H1 (cell line): Measurements from ENCODE around the gene HEBP2. TPM values are rescaled to one million over a fixed set of nuclear protein-coding genes. Genes with fewer than 3 reads are reported as not detected.

Source experiments
- CTCF ChIA-PET: fragments of 300-600 bp; sonication (Branson Sonifier 250); formaldehyde crosslinking; loops from one replicate; lab custom pipeline; 2021; ENCODE audit not compliant: partially characterized antibody; lab: Charles Lee
- POLR2A ChIA-PET: fragments of 300-600 bp; sonication (Branson Sonifier 250); formaldehyde crosslinking; loops from one replicate; lab custom pipeline; 2021; ENCODE audit warnings: inconsistent platforms; ENCODE audit not compliant: partially characterized antibody; lab: Charles Lee
- DNase-seq, 2 experiments: peaks; one replicate each; pipeline versions ENCODE4 v3.0.0 to v3.0.0-alpha.2; 2010 to 2022; ENCODE audit warnings: low spot score in 2 of 2, low read depth in 1 of 2, mixed read lengths in 1 of 2
- FAIRE-seq: peaks from 2 replicates; lab custom pipeline; 2011; peaks lifted over from hg19 to GRCh38; lab: Jason Lieb, UNC
- H2AFZ ChIP-seq: 2 replicates; pipeline ENCODE4 v1.8.1; 2012; ENCODE audit warnings: low read length, inconsistent platforms
- H2AK5ac ChIP-seq: 2 replicates; pipeline ENCODE4 v1.6.1; 2013; ENCODE audit warnings: low read depth, low read length
- H2BK120ac ChIP-seq: replicated peaks from 2 replicates; pipeline ENCODE3; 2013; ENCODE audit warnings: low read depth, low read length, inconsistent platforms
- H2BK12ac ChIP-seq: 2 replicates; pipeline ENCODE4 v1.6.1; 2013; ENCODE audit warnings: low read depth, low read length
- H2BK15ac ChIP-seq: 2 replicates; pipeline ENCODE4 v1.6.1; 2013; ENCODE audit warnings: low read length
- H2BK20ac ChIP-seq: 2 replicates; pipeline ENCODE4 v1.6.1; 2013; ENCODE audit warnings: low read length
- H2BK5ac ChIP-seq: 2 replicates; pipeline ENCODE4 v1.6.1; 2013; ENCODE audit warnings: low read depth, low read length
- H3K14ac ChIP-seq: 2 replicates; pipeline ENCODE4 v1.6.1; 2013; ENCODE audit warnings: inconsistent platforms; ENCODE audit not compliant: insufficient read length
- H3K18ac ChIP-seq: 2 replicates; pipeline ENCODE4 v1.6.1; 2013; ENCODE audit warnings: low read length; ENCODE audit errors: extremely low read depth
- H3K23ac ChIP-seq: 2 replicates; pipeline ENCODE4 v1.6.1; 2013; ENCODE audit warnings: inconsistent platforms; ENCODE audit not compliant: insufficient read length
- H3K23me2 ChIP-seq: 2 replicates; pipeline ENCODE4 v1.6.1; 2013; ENCODE audit warnings: low read depth, low read length
- H3K27ac ChIP-seq: 2 replicates; pipeline ENCODE4 v1.6.1; 2011; ENCODE audit warnings: low read depth, low read length, inconsistent platforms
- H3K27me3 ChIP-seq, 4 experiments: replicated peaks in 1 of 4; 1 replicate in 1 of 4; 2 replicates in 3 of 4; pipeline versions ENCODE4 v1.6.1 to v1.8.1; 2011 to 2013; ENCODE audit warnings: low read length in 3 of 4, mild to moderate bottlenecking in 3 of 4, inconsistent platforms in 2 of 4, mixed read lengths in 2 of 4, moderate library complexity in 1 of 4; ENCODE audit not compliant: control insufficient read depth in 3 of 4, insufficient read depth in 3 of 4; ENCODE audit errors: extremely low read depth in 1 of 4
- H3K36me3 ChIP-seq, 4 experiments: 2 replicates each; pipeline versions ENCODE4 v1.6.1 to v1.8.1; 2011 to 2013; ENCODE audit warnings: mild to moderate bottlenecking in 4 of 4, low read length in 3 of 4, moderate library complexity in 2 of 4, control low read depth in 1 of 4, inconsistent platforms in 1 of 4; ENCODE audit not compliant: insufficient read depth in 4 of 4, control insufficient read depth in 2 of 4
- H3K4ac ChIP-seq: replicated peaks from 2 replicates; pipeline ENCODE3; 2013; ENCODE audit warnings: low read length, low read depth, mixed read lengths, inconsistent platforms; ENCODE audit not compliant: insufficient read length
- H3K4me1 ChIP-seq, 4 experiments: replicated peaks in 1 of 4; 1 replicate in 1 of 4; 2 replicates in 3 of 4; pipeline versions ENCODE4 v1.6.1 to v1.8.1; 2011 to 2013; ENCODE audit warnings: low read length in 3 of 4, inconsistent platforms in 2 of 4, mixed read lengths in 1 of 4; ENCODE audit not compliant: insufficient read depth in 4 of 4, control insufficient read depth in 3 of 4
- H3K4me2 ChIP-seq, 2 experiments: 2 replicates each; pipeline versions ENCODE4 v1.6.1 to v1.8.1; 2011 to 2013; ENCODE audit warnings: low read depth in 2 of 2, low read length in 2 of 2, control low read depth in 1 of 2, inconsistent platforms in 1 of 2, mild to moderate bottlenecking in 1 of 2; ENCODE audit not compliant: insufficient read depth in 1 of 2
- H3K4me3 ChIP-seq, 4 experiments: fragments of 200-600, 300-600 bp in 1 of 4; sonication (generic), shearing (Covaris generic), sonication (Bioruptor Twin) in 1 of 4; 2 replicates each; pipeline versions ENCODE4 v1.5.1 to v1.8.1; 2011 to 2016; ENCODE audit warnings: low read length in 4 of 4, low read depth in 3 of 4, control low read depth in 2 of 4, inconsistent platforms in 2 of 4, mild to moderate bottlenecking in 2 of 4, mixed read lengths in 1 of 4, moderate library complexity in 1 of 4; ENCODE audit not compliant: insufficient read depth in 2 of 4; ENCODE audit errors: extremely low read depth in 1 of 4
- H3K56ac ChIP-seq: replicated peaks from 2 replicates; pipeline ENCODE3; 2013; ENCODE audit warnings: low read depth, mild to moderate bottlenecking, mixed read lengths, low read length, inconsistent platforms; ENCODE audit not compliant: insufficient read length
- H3K79me1 ChIP-seq: 2 replicates; pipeline ENCODE4 v1.6.1; 2013; ENCODE audit warnings: low read depth, low read length, control low read depth
- H3K79me2 ChIP-seq, 2 experiments: 2 replicates each; pipeline versions ENCODE4 v1.6.1 to v1.8.1; 2012 to 2013; ENCODE audit warnings: low read length in 2 of 2, mild to moderate bottlenecking in 2 of 2, inconsistent platforms in 1 of 2; ENCODE audit not compliant: insufficient read depth in 2 of 2, control insufficient read depth in 1 of 2
- H3K9ac ChIP-seq, 4 experiments: replicated peaks in 1 of 4; 1 replicate in 1 of 4; 2 replicates in 3 of 4; pipeline versions ENCODE4 v1.6.1 to v1.8.1; 2011 to 2013; ENCODE audit warnings: low read depth in 3 of 4, low read length in 3 of 4, control low read depth in 2 of 4, mild to moderate bottlenecking in 2 of 4, moderate library complexity in 2 of 4, inconsistent platforms in 1 of 4; ENCODE audit errors: extremely low read depth in 1 of 4
- H3K9me3 ChIP-seq, 2 experiments: 2 replicates each; pipeline versions ENCODE4 v1.6.1 to v1.8.1; 2012 to 2013; ENCODE audit warnings: mild to moderate bottlenecking in 2 of 2, moderate library complexity in 2 of 2, control low read depth in 1 of 2, inconsistent platforms in 1 of 2, low read depth in 1 of 2, low read length in 1 of 2, mixed read lengths in 1 of 2; ENCODE audit not compliant: insufficient read depth in 2 of 2
- H4K20me1 ChIP-seq, 2 experiments: replicated peaks in 1 of 2; 2 replicates each; pipeline versions ENCODE3 to v1.8.1; 2011 to 2013; ENCODE audit warnings: inconsistent platforms in 2 of 2, low read length in 2 of 2, mild to moderate bottlenecking in 1 of 2; ENCODE audit not compliant: insufficient read depth in 2 of 2, control insufficient read depth in 1 of 2
- H4K5ac ChIP-seq: 2 replicates; pipeline ENCODE4 v1.6.1; 2013; ENCODE audit warnings: low read length, low read depth, mixed read lengths, inconsistent platforms; ENCODE audit not compliant: insufficient read length
- H4K8ac ChIP-seq: 2 replicates; pipeline ENCODE4 v1.8.0; 2013; ENCODE audit warnings: mild to moderate bottlenecking, moderate library complexity, low read length, inconsistent platforms; ENCODE audit not compliant: insufficient read depth; ENCODE audit errors: extremely low read depth
- H4K91ac ChIP-seq: replicated peaks from 2 replicates; pipeline ENCODE3; 2013; ENCODE audit warnings: low read length, mixed read lengths, inconsistent platforms; ENCODE audit not compliant: insufficient read length
- CBX5 ChIP-seq: fragments of 300-800, 300-1000 bp; sonication (generic); IDR thresholded peaks from 2 replicates; pipeline ENCODE4 v1.7.1; 2016; ENCODE audit warnings: antibody characterized with exemption, low read length, low read depth
- CEBPB ChIP-seq: IDR thresholded peaks from 2 replicates; pipeline ENCODE4 v1.6.1; 2012; ENCODE audit warnings: low read depth, low read length
- CHD2 ChIP-seq: IDR thresholded peaks from 2 replicates; pipeline ENCODE4 v1.6.1; 2012; ENCODE audit warnings: low read length, improper control_type of control experiment
- GABPA ChIP-seq: IDR thresholded peaks from 2 replicates; pipeline ENCODE4 v1.6.1; 2011; ENCODE audit warnings: mild to moderate bottlenecking, low read length, moderate library complexity, borderline replicate concordance; ENCODE audit not compliant: insufficient read depth
- HDAC2 ChIP-seq, 2 experiments: fragments of 300-600 bp in 1 of 2; sonication (generic) in 1 of 2; IDR thresholded peaks; 2 replicates each; pipeline ENCODE4 v1.6.1; 2011 to 2012; ENCODE audit warnings: low read depth in 2 of 2, low read length in 2 of 2, mild to moderate bottlenecking in 2 of 2, moderate library complexity in 2 of 2, borderline replicate concordance in 1 of 2, inconsistent platforms in 1 of 2
- MAX ChIP-seq: IDR thresholded peaks from 2 replicates; pipeline ENCODE4 v1.6.1; 2012; ENCODE audit warnings: inconsistent platforms
- POU5F1 ChIP-seq: IDR thresholded peaks from 2 replicates; pipeline ENCODE4 v1.6.1; 2011; ENCODE audit warnings: low read depth, mild to moderate bottlenecking, low read length, moderate library complexity
- RAD21 ChIP-seq, 2 experiments: IDR thresholded peaks in 1 of 2; conservative IDR thresholded peaks in 1 of 2; 2 replicates each; pipeline ENCODE4 v1.6.1; 2011; ENCODE audit warnings: low read depth in 2 of 2, low read length in 2 of 2, improper control_type of control experiment in 1 of 2, inconsistent platforms in 1 of 2, mild to moderate bottlenecking in 1 of 2, moderate library complexity in 1 of 2
- RFX5 ChIP-seq: IDR thresholded peaks from 2 replicates; pipeline ENCODE4 v1.6.1; 2011; ENCODE audit warnings: low read depth, low read length, improper control_type of control experiment, borderline replicate concordance
- SAP30 ChIP-seq: fragments of 300-600 bp; sonication (generic); IDR thresholded peaks from 2 replicates; pipeline ENCODE4 v1.7.1; 2012; ENCODE audit warnings: low read length, moderate library complexity, mild to moderate bottlenecking, inconsistent platforms; ENCODE audit not compliant: insufficient read depth, insufficient replicate concordance
- SIN3A ChIP-seq, 2 experiments: IDR thresholded peaks in 1 of 2; conservative IDR thresholded peaks in 1 of 2; 2 replicates each; pipeline ENCODE4 v1.6.1; 2011 to 2012; ENCODE audit warnings: low read length in 2 of 2, improper control_type of control experiment in 1 of 2, low read depth in 1 of 2, mild to moderate bottlenecking in 1 of 2
- SUZ12 ChIP-seq: fragments of 200-600 bp; sonication (generic); IDR thresholded peaks from 2 replicates; pipeline ENCODE4 v1.6.1; 2012; ENCODE audit warnings: mild to moderate bottlenecking, inconsistent platforms, low read length, moderate library complexity, mixed read lengths
- TEAD4 ChIP-seq: IDR thresholded peaks from 2 replicates; pipeline ENCODE4 v1.6.1; 2012; ENCODE audit warnings: low read depth, low read length, inconsistent platforms, mixed read lengths
- YY1 ChIP-seq: IDR thresholded peaks from 2 replicates; pipeline ENCODE4 v1.6.1; 2011; ENCODE audit warnings: low read depth, mild to moderate bottlenecking, low read length
- polyA plus RNA-seq, 7 experiments: library from polyadenylated mRNA; depleted of rRNA in 3 of 7; stranded (reverse) in 5 of 7; unstranded in 2 of 7; fragments of >200 nt in 5 of 7; fragments of 200-250 nt in 2 of 7; gene quantifications; 1 replicate in 5 of 7; 2 replicates in 1 of 7; 4 replicates in 1 of 7; pipeline versions ENCODE4 v1.2.1 to v1.2.3, GENCODE V29; 2011 to 2013; ENCODE audit warnings: missing spikeins in 2 of 7, mixed read lengths in 2 of 7
- total RNA-seq: library from RNA; stranded (reverse); fragmentation: NEBNext Ultra II Directional; extraction: Animal tissue kit (Norgen Biotek cat#: 25700); gene quantifications from 2 replicates; pipeline ENCODE4 v1.2.1, GENCODE V29; 2021

HEBP2 gene
- total and polyA plus RNA-seq, 2 of the 8 experiments (the other 6 are each of a cell fraction or from before 2014, with no cell fraction given), result 6.5 to 37.9 TPM

- Histone ChIP-seq H3K9ac (no peak overlapping the region), H3K9me3 (no peaks in the 10 kb centered on the region), H3K23me2 (no peaks in the 10 kb centered on the region), H3K36me3 (peaks cover 0 to 18% (median 9%) of the 10 kb centered on the region in 4 experiments; a peak in 5 of 8 replicates), H3K79me2 (no peaks in the 10 kb centered on the region), H2BK120ac (no peak overlapping the region), H2BK20ac (no peak overlapping the region), H2BK12ac (no peak overlapping the region), H3K18ac (no peak overlapping the region), H3K23ac (no peak overlapping the region), H2AK5ac (no peak overlapping the region), H2AFZ (no peak overlapping the region), H4K91ac (no peak overlapping the region), H2BK15ac (no peak overlapping the region), H3K4me1 (no peaks in the 10 kb centered on the region), H3K27ac (no peak overlapping the region), H3K14ac (no peak overlapping the region), H3K4me3 (no peak overlapping the region), H4K5ac (no peak overlapping the region), H3K4ac (no peak overlapping the region), H3K79me1 (no peaks in the 10 kb centered on the region), H4K8ac (no peak overlapping the region), H2BK5ac (no peak overlapping the region), H4K20me1 (no peaks in the 10 kb centered on the region), H3K4me2 (no peak overlapping the region), H3K27me3 (no peaks in the 10 kb centered on the region), H3K56ac (no peak overlapping the region)
- ChIA-PET POLR2A (interaction anchor here (1.4 kb wide), 1 partner anchor 31 kb away, joined by 3 read pairs; the partner anchor contains the start of gene NHSL1), CTCF (interaction anchor here (0.9 to 1.2 kb wide), 2 partner anchors 11 to 38 kb away, joined by 3 read pairs; no protein-coding TSS in a partner anchor)
- no peak for FAIRE-seq
- DNase-seq, result no peak
- TF ChIP-seq SUZ12 (no peak), TEAD4 (no peak), YY1 (no peak), RFX5 (no peak), POU5F1 (no peak), GABPA (no peak), MAX (no peak), CBX5 (no peak), CHD2 (no peak), CEBPB (no peak), SAP30 (no peak), HDAC2 (IDR thresholded peaks at IDR 0.05; ENCODE audit: borderline replicate concordance in 1 of 2, low read depth in 2 of 2, low read length in 2 of 2) (no peak), RAD21 (IDR thresholded peaks at IDR 0.05 in 1 of 2, conservative IDR thresholded peaks at IDR 0.05 in 1 of 2; ENCODE audit: low read depth in 2 of 2, low read length in 2 of 2) (no peak), SIN3A (conservative IDR thresholded peaks at IDR 0.05 in 1 of 2, IDR thresholded peaks at IDR 0.05 in 1 of 2; ENCODE audit: low read depth in 1 of 2, low read length in 2 of 2) (no peak)
These were observed 63.9 kb downstream of the HEBP2 start for GRCh38 chr6:138467901-138468300.
